HG03460 (cell line): ENCODE results near the gene USP10.

Experiments used
- ATAC-seq: cut with Tn5 transposase; IDR thresholded peaks from one replicate; pipeline ENCODE4 v1.9.1; 2021; ENCODE audit not compliant: unreplicated experiment

Gene USP10

GRCh38 chr16:84699147-84699711, 571 bp upstream of the USP10 start:
- no peak for ATAC-seq

GRCh38 chr16:84700446-84701300, 873 bp downstream of the USP10 start:
- ATAC-seq, result peak; percentile 41

GRCh38 chr16:84703681-84704080, 3.9 kb downstream of the USP10 start:
- ATAC-seq, result no peak

GRCh38 chr16:84704253-84704652, 4.5 kb downstream of the USP10 start:
- no peak for ATAC-seq

- ATAC-seq, result no peak
Measured at GRCh38 chr16:84706856-84707255, 7.1 kb downstream of the USP10 start.

GRCh38 chr16:84709609-84710008, 9.8 kb downstream of the USP10 start:
- ATAC-seq, result no peak

GRCh38 chr16:84710686-84711085, 10.9 kb downstream of the USP10 start:
- ATAC-seq, result no peak

- no peak for ATAC-seq
Measured at GRCh38 chr16:84712138-84712671, 12.4 kb downstream of the USP10 start.

- ATAC-seq, result no peak
Measured at GRCh38 chr16:84712801-84713775, 13.3 kb downstream of the USP10 start.

GRCh38 chr16:84714028-84714427, 14.2 kb downstream of the USP10 start:
- ATAC-seq, result no peak

- ATAC-seq, result no peak
Measured at GRCh38 chr16:84715424-84715823, 15.6 kb downstream of the USP10 start.

- no peak for ATAC-seq
Measured at GRCh38 chr16:84715854-84716253, 16.1 kb downstream of the USP10 start.

- no peak for ATAC-seq
Measured at GRCh38 chr16:84716740-84717139, 16.9 kb downstream of the USP10 start.

- no peak for ATAC-seq
Measured at GRCh38 chr16:84717484-84717883, 17.7 kb downstream of the USP10 start.

GRCh38 chr16:84720177-84720579, 20.4 kb downstream of the USP10 start:
- no peak for ATAC-seq

- no peak for ATAC-seq
Measured at GRCh38 chr16:84722068-84722467, 22.3 kb downstream of the USP10 start.

GRCh38 chr16:84723906-84724305, 24.1 kb downstream of the USP10 start:
- ATAC-seq, result no peak

GRCh38 chr16:84724606-84725309, 25.0 kb downstream of the USP10 start:
- no peak for ATAC-seq

- ATAC-seq, result no peak
Measured at GRCh38 chr16:84725481-84726078, 25.8 kb downstream of the USP10 start.

- ATAC-seq, result no peak
Measured at GRCh38 chr16:84726079-84726668, 26.4 kb downstream of the USP10 start.
